ENCODE data around the gene CDRT15. TPM values are rescaled to one million over a fixed set of nuclear protein-coding genes. Genes with fewer than 3 reads are reported as not detected.

The CDRT15 gene
- polyA plus RNA-seq, 1 experiment: not detected

DNA sequence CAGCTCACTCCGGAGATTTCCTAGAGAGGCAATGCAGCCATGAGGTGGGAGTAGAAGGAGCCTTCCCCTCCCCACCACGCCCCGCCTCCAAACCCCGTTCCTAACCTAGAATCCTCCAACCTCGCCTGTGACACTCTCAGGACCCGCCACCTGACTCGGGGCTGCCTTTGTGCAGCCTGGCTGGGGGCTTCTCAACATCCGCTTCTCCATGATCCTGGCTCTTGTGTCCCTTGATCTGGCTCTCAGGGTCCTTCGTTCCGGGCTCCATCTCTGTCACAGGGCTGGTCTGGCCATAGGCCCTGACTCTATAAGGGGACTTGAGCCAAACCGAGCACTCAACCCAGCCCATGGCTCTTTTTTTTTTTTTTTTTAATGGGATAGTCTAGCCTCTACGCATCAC lies 24.3 kb downstream of the CDRT15 start:
- TF ChIP-seq, protein P1, sequence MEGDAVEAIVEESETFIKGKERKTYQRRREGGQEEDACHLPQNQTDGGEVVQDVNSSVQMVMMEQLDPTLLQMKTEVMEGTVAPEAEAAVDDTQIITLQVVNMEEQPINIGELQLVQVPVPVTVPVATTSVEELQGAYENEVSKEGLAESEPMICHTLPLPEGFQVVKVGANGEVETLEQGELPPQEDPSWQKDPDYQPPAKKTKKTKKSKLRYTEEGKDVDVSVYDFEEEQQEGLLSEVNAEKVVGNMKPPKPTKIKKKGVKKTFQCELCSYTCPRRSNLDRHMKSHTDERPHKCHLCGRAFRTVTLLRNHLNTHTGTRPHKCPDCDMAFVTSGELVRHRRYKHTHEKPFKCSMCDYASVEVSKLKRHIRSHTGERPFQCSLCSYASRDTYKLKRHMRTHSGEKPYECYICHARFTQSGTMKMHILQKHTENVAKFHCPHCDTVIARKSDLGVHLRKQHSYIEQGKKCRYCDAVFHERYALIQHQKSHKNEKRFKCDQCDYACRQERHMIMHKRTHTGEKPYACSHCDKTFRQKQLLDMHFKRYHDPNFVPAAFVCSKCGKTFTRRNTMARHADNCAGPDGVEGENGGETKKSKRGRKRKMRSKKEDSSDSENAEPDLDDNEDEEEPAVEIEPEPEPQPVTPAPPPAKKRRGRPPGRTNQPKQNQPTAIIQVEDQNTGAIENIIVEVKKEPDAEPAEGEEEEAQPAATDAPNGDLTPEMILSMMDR (IDR thresholded peaks at IDR 0.05; ENCODE audit: insufficient read depth, low read depth, low read length): no peak
- no peak for DNase-seq (ENCODE audit: low read depth)
- Histone ChIP-seq H3K4me3 (ENCODE audit: low read depth, low read length) (no peak overlapping the region), H3K27me3 (ENCODE audit: control insufficient read depth, insufficient read depth, low read length) (no peaks in the 10 kb centered on the region), H3K36me3 (ENCODE audit: control insufficient read depth, insufficient read depth, low read length) (peaks cover 4% of the 10 kb centered on the region; the same call in 1 of the 2 replicates)
- CTCF ChIA-PET: interaction anchor here (0.9 to 1.5 kb wide), 2 partner anchors 11 to 90 kb away, joined by 3 to 4 read pairs; no protein-coding TSS in a partner anchor
- POLR2A ChIA-PET: no interaction called here

DNA sequence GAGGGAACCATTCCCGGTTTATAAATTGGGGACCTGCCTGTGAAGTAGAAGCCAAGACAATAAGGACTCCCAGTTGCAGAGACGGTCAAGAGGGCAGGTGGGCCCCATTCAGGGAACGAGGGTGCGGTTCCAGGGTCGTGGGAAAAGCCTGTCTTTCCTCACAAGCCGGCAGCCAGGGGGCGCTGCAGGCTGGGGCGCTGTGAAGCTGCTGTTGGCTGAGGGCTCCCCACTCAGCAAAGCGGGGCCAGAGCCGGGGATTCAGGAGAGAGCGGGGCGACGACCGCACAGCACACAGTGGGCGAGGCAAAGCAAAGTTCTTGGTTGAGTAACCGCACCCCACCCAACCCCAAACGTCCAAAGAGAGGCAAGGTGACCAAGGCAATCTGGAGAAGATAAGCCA lies 24.9 kb downstream of the CDRT15 start:
- DNase-seq (ENCODE audit: low read depth): no peak
- CTCF ChIA-PET: interaction anchor here (0.7 to 1.5 kb wide), 4 partner anchors 9 to 108 kb away, joined by 3 to 4 read pairs (median 4); no protein-coding TSS in a partner anchor
- TF ChIP-seq, protein P1 (IDR thresholded peaks at IDR 0.05; ENCODE audit: insufficient read depth, low read depth, low read length): peak; percentile 49
- Histone ChIP-seq H3K27me3 (ENCODE audit: control insufficient read depth, insufficient read depth, low read length) (no peaks in the 10 kb centered on the region), H3K4me3 (ENCODE audit: low read depth, low read length) (no peak overlapping the region), H3K36me3 (ENCODE audit: control insufficient read depth, insufficient read depth, low read length) (peaks cover 5% of the 10 kb centered on the region; the same call in 1 of the 2 replicates)
- POLR2A ChIA-PET: no interaction called here

DNA sequence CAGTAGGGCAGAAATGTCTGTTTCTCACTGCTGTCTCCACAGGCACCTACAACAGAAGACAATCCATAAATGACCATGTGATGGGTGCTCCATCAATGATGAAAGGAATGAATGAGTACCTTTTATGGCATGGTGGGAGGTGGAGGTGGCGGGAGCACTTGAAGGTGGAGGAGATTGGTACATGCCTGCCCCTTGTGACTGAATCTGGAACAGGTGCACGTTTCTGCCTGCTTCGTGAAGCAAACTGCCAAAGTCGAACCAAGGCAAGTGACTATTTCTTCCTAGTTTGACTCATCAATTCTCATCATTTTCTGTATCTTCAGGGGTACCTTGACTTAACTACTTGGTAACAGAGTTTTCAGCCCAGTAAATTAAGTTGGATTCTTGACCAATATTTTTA lies 25.4 kb downstream of the CDRT15 start:
- H3K4me3 ChIP-seq (ENCODE audit: low read depth, low read length): no peak overlapping the region
- ChIA-PET CTCF (interaction anchor here (0.7 to 1.5 kb wide), 4 partner anchors 9 to 107 kb away, joined by 3 to 4 read pairs (median 4); no protein-coding TSS in a partner anchor), POLR2A (no interaction called here)
- TF ChIP-seq, protein P1 (IDR thresholded peaks at IDR 0.05; ENCODE audit: insufficient read depth, low read depth, low read length): no peak
- no peak for DNase-seq (ENCODE audit: low read depth)
- H3K27me3 ChIP-seq (ENCODE audit: control insufficient read depth, insufficient read depth, low read length): no peaks in the 10 kb centered on the region
- H3K36me3 ChIP-seq (ENCODE audit: control insufficient read depth, insufficient read depth, low read length): peaks cover 5% of the 10 kb centered on the region; the same call in 1 of the 2 replicates

DNA sequence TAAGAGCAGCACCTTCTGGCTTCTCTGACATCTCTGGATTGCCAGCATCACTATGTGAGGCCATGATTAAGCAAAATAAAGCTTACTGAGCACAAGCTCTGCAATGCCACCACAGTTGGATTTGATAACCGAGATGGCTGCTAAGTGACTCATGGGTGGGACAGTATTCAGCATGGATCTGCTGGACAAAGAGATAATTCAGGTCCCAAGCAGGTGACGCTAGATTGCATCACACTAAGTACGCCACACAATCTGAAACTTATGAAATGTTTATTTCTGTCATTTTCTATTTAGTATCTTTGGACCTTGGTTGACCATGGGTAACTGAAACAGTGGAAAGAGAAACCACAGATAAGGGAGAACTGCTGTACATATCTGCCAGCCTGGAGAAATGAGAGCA lies 27.4 kb downstream of the CDRT15 start:
- peaks cover 5% of the 10 kb centered on the region; the same call in 1 of the 2 replicates for H3K36me3 ChIP-seq (ENCODE audit: control insufficient read depth, insufficient read depth, low read length)
- ChIA-PET POLR2A (no interaction called here), CTCF (interaction anchor here (1.3 kb wide), 2 partner anchors 10 to 12 kb away, joined by 3 to 4 read pairs; no protein-coding TSS in a partner anchor)
- TF ChIP-seq, protein P1 (IDR thresholded peaks at IDR 0.05; ENCODE audit: insufficient read depth, low read depth, low read length): no peak
- DNase-seq (ENCODE audit: low read depth): no peak
- H3K4me3 ChIP-seq (ENCODE audit: low read depth, low read length): no peak overlapping the region
- no peaks in the 10 kb centered on the region for H3K27me3 ChIP-seq (ENCODE audit: control insufficient read depth, insufficient read depth, low read length)

DNA sequence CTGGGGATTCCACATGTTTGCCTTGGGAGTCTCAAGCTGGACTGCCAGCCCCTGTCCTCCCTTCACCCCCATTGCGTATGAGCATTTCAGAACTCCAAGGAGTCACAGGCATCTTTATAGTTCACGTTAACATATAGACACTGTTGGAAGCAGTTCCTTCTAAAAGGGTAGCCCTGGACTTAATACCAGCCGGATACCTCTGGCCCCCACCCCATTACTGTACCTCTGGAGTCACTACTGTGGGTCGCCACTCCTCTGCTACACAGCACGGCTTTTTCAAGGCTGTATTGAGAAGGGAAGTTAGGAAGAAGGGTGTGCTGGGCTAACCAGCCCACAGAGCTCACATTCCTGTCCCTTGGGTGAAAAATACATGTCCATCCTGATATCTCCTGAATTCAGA lies 28.9 kb downstream of the CDRT15 start:
- Histone ChIP-seq H3K36me3 (ENCODE audit: control insufficient read depth, insufficient read depth, low read length) (peaks cover 5% of the 10 kb centered on the region; the same call in 1 of the 2 replicates), H3K27me3 (ENCODE audit: control insufficient read depth, insufficient read depth, low read length) (no peaks in the 10 kb centered on the region), H3K4me3 (ENCODE audit: low read depth, low read length) (no peak overlapping the region)
- TF ChIP-seq, protein P1 (IDR thresholded peaks at IDR 0.05; ENCODE audit: insufficient read depth, low read depth, low read length): no peak
- ChIA-PET POLR2A (interaction anchor here (0.5 to 0.7 kb wide), 2 partner anchors 35 to 528 kb away, joined by 3 read pairs; no protein-coding TSS in a partner anchor), CTCF (interaction anchor here (1.3 to 1.6 kb wide), 2 partner anchors 10 to 12 kb away, joined by 4 read pairs; no protein-coding TSS in a partner anchor)
- DNase-seq (ENCODE audit: low read depth): no peak

All from BJ (cell line).